Measurements from ENCODE around the gene SSR3.

SSR3 gene

GRCh38 chr3:156547637-156548036, 7.3 kb downstream of the SSR3 start:
- H3K4me3 ChIP-seq (ENCODE audit: low read depth, low read length), result no peak overlapping the region
- TF ChIP-seq, protein P1, sequence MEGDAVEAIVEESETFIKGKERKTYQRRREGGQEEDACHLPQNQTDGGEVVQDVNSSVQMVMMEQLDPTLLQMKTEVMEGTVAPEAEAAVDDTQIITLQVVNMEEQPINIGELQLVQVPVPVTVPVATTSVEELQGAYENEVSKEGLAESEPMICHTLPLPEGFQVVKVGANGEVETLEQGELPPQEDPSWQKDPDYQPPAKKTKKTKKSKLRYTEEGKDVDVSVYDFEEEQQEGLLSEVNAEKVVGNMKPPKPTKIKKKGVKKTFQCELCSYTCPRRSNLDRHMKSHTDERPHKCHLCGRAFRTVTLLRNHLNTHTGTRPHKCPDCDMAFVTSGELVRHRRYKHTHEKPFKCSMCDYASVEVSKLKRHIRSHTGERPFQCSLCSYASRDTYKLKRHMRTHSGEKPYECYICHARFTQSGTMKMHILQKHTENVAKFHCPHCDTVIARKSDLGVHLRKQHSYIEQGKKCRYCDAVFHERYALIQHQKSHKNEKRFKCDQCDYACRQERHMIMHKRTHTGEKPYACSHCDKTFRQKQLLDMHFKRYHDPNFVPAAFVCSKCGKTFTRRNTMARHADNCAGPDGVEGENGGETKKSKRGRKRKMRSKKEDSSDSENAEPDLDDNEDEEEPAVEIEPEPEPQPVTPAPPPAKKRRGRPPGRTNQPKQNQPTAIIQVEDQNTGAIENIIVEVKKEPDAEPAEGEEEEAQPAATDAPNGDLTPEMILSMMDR (IDR thresholded peaks at IDR 0.05; ENCODE audit: low read depth, low read length), result no peak

DNA sequence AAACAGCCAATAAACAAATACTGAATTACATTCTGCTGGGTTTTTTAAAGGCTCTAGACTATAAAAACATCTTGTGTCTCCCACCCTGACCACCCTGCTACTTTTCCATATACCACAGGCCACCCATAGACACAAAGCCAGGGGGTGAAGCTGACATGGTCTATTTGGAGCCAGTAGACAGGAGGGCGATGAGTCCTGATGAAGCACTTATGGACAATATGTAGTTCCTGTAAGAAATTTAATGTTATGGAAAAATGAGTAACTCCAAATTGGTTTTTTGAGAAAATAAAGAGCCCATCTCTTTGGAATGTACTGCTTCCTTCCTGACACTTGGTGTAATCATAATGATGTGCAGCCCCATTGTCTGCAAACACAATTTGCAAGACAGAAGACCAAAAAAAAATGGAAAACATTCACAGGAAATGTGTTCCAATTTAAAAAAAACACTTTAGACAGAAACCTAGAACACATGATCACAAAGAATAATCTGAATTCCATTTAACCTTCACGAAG, 11.8 kb downstream of the SSR3 start:
- TF ChIP-seq, protein P1 (IDR thresholded peaks at IDR 0.05; ENCODE audit: low read depth, low read length), result no peak
- H3K4me3 ChIP-seq (ENCODE audit: low read depth, low read length), result no peak overlapping the region

- H3K4me3 ChIP-seq (ENCODE audit: low read depth, low read length), result no peak overlapping the region
- TF ChIP-seq, protein P1 (IDR thresholded peaks at IDR 0.05; ENCODE audit: low read depth, low read length), result no peak
These were observed 12.5 kb downstream of the SSR3 start for GRCh38 chr3:156542101-156543042.

GRCh38 chr3:156539802-156540201, 15.1 kb downstream of the SSR3 start:
- TF ChIP-seq, protein P1 (IDR thresholded peaks at IDR 0.05; ENCODE audit: low read depth, low read length), result no peak
- no peak overlapping the region for H3K4me3 ChIP-seq (ENCODE audit: low read depth, low read length)

DNA sequence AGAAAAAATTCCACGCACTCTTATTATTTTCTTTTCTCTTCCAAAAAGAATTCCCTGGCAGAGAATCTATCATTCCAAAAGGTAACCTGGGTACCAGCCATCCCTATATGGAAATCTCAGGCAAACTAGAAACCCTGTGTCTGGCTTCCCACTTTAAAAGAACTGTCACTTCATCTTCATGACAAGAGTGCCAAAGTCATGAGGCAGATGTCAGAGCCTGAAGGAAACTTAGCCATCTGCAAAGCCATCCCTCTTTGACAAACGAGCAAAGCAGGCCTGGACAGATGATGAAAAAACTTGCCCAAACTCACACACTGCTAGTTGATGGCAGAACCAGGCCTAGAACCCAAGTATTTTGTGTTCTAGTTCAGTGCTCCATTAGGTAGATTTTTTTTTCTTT, 15.9 kb downstream of the SSR3 start:
- TF ChIP-seq, protein P1 (IDR thresholded peaks at IDR 0.05; ENCODE audit: low read depth, low read length), result no peak

GRCh38 chr3:156536524-156537316, 18.2 kb downstream of the SSR3 start:
- TF ChIP-seq, protein P1 (IDR thresholded peaks at IDR 0.05; ENCODE audit: low read depth, low read length), result no peak
- no peak overlapping the region for H3K4me3 ChIP-seq (ENCODE audit: low read depth, low read length)

More for the DNA sequence above, 15.9 kb downstream of the SSR3 start:
- H3K4me3 ChIP-seq (ENCODE audit: low read depth, low read length), result no peak overlapping the region

Data from WI38 (cell line).